OCI-LY1 (cell line): ENCODE data around the gene MYO18B.

Source experiments
- EZH2 ChIP-seq: fragments of 200-600 bp; sonication (generic), shearing (Covaris generic); IDR thresholded peaks from 2 replicates; pipeline ENCODE4 v1.8.0; 2017; ENCODE audit warnings: borderline replicate concordance, mixed run types, mild to moderate bottlenecking, antibody characterized with exemption, low read length, moderate library complexity, mixed read lengths
- TF ChIP-seq, protein P1 (sequence below): fragments of 200-600 bp; sonication (generic), shearing (Covaris generic); IDR thresholded peaks from 2 replicates; pipeline ENCODE4 v1.5.1; 2017; ENCODE audit warnings: mild to moderate bottlenecking, antibody characterized with exemption, low read length, moderate library complexity, mixed read lengths

DNA sequence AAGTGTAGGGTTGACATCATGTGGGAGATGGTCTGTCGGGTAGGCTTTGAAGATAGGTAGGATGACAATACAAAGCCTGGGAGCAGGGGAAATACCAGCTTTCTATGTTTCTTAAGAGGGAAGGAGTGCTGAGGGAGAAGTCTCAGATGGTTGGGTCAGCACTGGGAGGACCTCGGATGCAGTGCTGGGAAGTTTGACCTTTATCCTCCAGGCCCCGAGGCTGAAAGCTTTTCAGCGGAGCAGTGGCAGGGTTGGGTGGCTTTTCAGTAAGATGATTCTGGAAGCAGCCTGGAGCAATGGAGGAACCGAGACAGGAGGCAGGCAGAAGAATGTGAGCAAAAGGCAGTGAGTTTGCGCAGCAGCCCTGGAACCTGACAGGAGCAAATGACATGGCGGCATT is 43.5 kb upstream of the MYO18B start:
- TF ChIP-seq, protein P1, sequence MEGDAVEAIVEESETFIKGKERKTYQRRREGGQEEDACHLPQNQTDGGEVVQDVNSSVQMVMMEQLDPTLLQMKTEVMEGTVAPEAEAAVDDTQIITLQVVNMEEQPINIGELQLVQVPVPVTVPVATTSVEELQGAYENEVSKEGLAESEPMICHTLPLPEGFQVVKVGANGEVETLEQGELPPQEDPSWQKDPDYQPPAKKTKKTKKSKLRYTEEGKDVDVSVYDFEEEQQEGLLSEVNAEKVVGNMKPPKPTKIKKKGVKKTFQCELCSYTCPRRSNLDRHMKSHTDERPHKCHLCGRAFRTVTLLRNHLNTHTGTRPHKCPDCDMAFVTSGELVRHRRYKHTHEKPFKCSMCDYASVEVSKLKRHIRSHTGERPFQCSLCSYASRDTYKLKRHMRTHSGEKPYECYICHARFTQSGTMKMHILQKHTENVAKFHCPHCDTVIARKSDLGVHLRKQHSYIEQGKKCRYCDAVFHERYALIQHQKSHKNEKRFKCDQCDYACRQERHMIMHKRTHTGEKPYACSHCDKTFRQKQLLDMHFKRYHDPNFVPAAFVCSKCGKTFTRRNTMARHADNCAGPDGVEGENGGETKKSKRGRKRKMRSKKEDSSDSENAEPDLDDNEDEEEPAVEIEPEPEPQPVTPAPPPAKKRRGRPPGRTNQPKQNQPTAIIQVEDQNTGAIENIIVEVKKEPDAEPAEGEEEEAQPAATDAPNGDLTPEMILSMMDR: no peak
- no peak for TF ChIP-seq EZH2
